GM18511 (cell line): ENCODE results near the gene CTNNBIP1.

Experiments
- ATAC-seq: cut with Tn5 transposase; IDR thresholded peaks from one replicate; pipeline ENCODE4 v1.9.1; 2021; ENCODE audit warnings: mild to moderate bottlenecking, moderate library complexity; ENCODE audit not compliant: unreplicated experiment

The CTNNBIP1 gene

DNA sequence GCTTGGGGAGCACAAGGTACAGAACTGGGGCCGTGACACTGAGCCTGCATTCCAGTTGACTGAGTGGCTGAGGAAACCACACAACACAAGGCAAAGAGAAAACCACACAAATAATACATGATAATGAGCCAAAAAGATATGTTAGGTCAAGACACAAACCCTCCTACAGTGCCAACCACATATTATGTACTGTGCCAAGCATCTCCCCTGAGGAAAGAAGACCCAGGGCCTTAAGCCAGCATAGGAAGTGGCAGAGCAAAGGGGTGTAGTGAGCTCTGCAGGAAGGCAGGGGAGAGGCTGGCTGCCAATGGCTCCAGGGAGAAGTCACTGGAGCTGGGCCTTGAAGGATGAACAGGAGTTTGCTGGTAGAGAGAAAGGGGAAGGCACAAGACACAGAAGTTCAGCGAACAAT, 28.2 kb downstream of the CTNNBIP1 start:
- no peak for ATAC-seq

DNA sequence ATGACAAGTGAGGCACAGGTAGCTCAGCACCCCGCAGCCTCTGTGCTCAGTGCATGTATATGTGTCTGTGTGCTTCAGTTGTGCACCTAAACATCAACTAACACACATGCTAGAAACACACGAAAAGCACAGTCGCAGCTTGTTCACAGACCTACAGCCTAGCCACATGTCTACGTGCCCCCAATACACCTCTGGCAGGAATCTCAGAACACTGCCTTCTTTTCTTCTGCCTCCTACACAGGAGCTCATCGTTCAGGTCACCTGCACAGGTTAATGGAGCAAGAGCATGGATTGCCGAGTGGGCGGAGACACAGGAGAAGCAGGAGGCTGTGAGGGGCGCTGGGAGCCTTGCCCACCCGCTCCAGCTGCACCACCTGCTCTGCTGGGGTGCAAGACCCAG, 31.7 kb downstream of the CTNNBIP1 start:
- no peak for ATAC-seq

- no peak for ATAC-seq
Measured at GRCh38 chr1:9877962-9878361, 32.1 kb downstream of the CTNNBIP1 start.

GRCh38 chr1:9875636-9876000, 34.5 kb downstream of the CTNNBIP1 start:
- ATAC-seq, result no peak

- no peak for ATAC-seq
Measured at GRCh38 chr1:9874959-9875635, 35.0 kb downstream of the CTNNBIP1 start.

- ATAC-seq, result no peak
Measured at GRCh38 chr1:9874412-9874811, 35.7 kb downstream of the CTNNBIP1 start.

- ATAC-seq, result no peak
Measured at GRCh38 chr1:9873992-9874391, 36.1 kb downstream of the CTNNBIP1 start.

GRCh38 chr1:9873385-9873784, 36.7 kb downstream of the CTNNBIP1 start:
- no peak for ATAC-seq

GRCh38 chr1:9872430-9873165, 37.5 kb downstream of the CTNNBIP1 start:
- ATAC-seq, result no peak

GRCh38 chr1:9871707-9872425, 38.2 kb downstream of the CTNNBIP1 start:
- no peak for ATAC-seq

DNA sequence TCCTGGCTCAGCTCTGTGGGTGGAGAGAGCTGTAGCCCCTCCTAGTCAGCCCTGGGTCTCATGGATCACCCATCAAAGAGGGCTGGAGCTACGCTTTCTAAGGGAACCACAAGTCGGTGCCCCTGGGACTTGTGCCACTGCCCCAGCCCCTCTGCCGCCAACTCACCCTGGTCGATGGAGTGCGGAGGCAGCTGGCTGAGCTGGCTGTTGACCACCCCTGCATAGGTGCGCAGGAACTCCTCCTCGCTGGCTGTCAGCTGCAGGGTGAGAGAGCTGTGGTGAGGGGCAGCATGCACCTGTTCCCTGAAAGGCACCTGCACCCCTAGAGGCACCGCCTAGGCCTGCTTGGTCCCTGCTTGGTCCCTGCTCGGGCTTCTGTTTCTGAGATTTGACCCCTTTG, 39.0 kb downstream of the CTNNBIP1 start:
- ATAC-seq, result no peak

DNA sequence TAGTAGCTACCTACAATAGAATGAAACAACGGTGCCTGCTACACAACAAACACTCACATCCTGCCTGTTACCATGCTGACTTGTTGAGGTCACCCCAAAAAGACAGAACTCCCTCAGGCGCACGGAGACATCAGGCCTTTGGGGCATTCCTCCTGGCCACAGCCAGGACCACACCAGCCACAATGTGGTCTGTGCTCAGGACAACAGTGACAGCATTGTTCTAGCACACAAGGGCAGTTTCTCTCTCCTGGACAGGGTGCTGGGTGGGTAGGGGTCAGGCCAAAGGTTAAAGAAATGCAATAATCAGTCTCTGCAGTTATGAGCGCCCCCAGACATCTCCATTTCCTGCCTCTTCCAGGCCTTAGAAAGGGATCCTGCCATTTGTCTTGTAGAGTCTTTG, 39.5 kb downstream of the CTNNBIP1 start:
- ATAC-seq, result no peak

DNA sequence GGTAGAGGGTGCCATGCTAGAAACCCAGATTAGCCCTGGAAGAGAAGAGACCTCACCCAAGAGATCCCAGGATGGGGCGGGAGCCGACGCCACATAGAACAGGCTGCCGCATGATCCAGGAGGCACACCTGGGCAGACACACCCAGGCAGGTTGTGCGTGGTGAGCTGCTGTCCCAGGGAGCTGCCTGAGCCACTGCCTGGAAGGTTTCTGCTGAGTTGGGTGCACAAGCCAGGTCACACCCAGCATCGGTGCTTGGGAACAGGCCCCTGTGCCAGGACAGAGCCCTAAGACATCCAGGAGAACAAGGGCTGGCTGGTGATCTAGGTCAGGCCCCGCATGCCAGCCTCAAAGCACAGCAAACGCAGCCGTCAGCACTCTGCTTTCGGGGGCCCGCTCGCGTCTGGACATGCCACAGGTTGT, 40.2 kb downstream of the CTNNBIP1 start:
- ATAC-seq, result no peak

GRCh38 chr1:9868244-9868590, 41.9 kb downstream of the CTNNBIP1 start:
- ATAC-seq, result no peak

- peak; percentile 53 for ATAC-seq
Measured at GRCh38 chr1:9867408-9868243, 42.4 kb downstream of the CTNNBIP1 start.

- ATAC-seq, result no peak
Measured at GRCh38 chr1:9866836-9867235, 43.2 kb downstream of the CTNNBIP1 start.

DNA sequence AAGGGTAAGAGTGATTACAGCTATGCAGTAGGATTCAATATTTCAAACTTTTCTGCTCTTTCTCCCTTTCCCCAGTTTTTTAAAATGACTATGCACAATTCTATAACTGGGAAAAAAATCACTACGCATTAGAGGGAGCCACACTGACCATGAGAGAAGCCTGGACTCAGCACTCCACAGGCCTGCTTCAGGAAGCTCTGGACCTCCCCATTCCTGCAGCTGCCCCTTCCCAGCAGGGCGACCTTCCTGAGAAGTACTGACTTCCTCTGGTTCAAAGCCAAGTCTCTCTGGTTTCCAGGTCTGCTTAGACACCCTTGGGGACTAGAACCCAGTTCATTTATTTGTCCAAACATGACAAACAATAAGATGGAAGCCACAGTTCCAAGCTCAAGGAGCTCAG, 44.3 kb downstream of the CTNNBIP1 start:
- ATAC-seq, result no peak

DNA sequence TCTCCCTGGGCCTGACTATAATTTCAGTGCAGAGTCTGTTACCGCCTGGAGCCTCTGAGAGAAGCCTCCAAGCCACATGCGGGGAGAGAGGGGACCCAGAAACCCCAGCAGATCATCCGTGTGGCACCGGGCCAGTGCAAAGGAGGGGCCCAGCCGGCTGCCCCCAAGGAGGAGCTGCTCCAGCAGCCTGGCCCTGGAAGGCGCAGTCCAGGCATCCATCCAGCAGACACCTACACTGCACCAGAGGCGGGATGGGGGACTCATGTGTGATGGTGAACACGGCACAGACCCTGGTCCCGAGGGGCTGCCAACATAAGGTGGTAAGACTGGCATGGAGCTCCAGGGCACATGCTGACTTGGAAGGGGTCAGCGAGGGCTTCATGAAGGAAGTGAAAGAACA, 46.7 kb downstream of the CTNNBIP1 start:
- ATAC-seq, result no peak

- no peak for ATAC-seq
Measured at GRCh38 chr1:9861360-9861759, 48.7 kb downstream of the CTNNBIP1 start.

GRCh38 chr1:9860887-9861286, 49.2 kb downstream of the CTNNBIP1 start:
- ATAC-seq, result no peak
